ENCODE results near the gene MYLIP.

The MYLIP gene

DNA sequence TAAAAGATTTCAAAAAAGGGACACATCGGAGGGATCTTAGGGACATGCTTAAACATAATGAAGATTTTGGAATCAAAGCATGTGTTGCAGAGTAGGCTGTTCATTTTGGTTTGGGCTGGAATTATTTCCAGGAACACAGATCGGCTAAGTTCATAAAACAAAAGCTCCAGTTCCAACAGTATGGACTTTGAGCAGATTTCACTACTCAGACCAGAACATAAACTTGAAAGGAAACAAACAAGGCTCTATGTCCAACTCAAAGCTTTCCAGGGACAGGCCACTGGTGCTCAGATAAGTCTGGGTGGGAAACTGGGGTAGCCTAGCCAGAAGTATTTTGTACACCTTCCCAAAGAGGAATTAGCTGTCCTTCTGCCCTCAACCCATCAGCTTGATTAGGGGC, 58.3 kb downstream of the MYLIP start:
- POLR2A ChIA-PET = no interaction called here
- TF ChIP-seq, protein P1, sequence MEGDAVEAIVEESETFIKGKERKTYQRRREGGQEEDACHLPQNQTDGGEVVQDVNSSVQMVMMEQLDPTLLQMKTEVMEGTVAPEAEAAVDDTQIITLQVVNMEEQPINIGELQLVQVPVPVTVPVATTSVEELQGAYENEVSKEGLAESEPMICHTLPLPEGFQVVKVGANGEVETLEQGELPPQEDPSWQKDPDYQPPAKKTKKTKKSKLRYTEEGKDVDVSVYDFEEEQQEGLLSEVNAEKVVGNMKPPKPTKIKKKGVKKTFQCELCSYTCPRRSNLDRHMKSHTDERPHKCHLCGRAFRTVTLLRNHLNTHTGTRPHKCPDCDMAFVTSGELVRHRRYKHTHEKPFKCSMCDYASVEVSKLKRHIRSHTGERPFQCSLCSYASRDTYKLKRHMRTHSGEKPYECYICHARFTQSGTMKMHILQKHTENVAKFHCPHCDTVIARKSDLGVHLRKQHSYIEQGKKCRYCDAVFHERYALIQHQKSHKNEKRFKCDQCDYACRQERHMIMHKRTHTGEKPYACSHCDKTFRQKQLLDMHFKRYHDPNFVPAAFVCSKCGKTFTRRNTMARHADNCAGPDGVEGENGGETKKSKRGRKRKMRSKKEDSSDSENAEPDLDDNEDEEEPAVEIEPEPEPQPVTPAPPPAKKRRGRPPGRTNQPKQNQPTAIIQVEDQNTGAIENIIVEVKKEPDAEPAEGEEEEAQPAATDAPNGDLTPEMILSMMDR (IDR thresholded peaks at IDR 0.05; ENCODE audit: insufficient read depth, low read length, missing control alignments) = no peak
- DNase-seq (ENCODE audit: low read depth, low spot score) = no peak
- CTCF ChIA-PET = interaction anchor here (0.7 to 7.7 kb wide), 4 partner anchors 13 to 495 kb away, joined by 4 to 113 read pairs (median 10); no protein-coding TSS in a partner anchor
- H3K4me3 ChIP-seq (ENCODE audit: low read depth, low read length) = no peak overlapping the region

DNA sequence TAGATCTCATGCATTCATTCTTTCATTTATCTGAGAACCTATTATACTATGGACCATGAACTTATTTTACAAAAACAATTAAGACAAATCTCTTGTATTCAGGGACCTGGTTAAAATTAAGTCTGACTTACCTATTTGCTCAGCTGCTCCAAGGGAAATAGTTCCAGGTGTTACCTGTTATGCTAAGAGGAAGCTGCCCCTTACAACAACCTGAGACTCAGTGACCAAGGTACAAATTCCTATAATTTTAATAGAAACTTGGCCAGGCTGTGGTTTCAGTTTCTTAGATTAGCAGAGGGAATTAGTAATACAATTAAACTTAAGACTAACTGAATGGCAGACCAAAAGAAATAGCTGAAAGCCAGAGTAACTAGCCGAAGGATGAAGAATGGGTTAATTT, 61.3 kb downstream of the MYLIP start:
- DNase-seq (ENCODE audit: low read depth, low spot score) = no peak
- ChIA-PET POLR2A (no interaction called here), CTCF (interaction anchor here (1.1 to 3.2 kb wide), 3 partner anchors 7 to 498 kb away, joined by 3 to 14 read pairs (median 8); no protein-coding TSS in a partner anchor)
- no peak overlapping the region for H3K4me3 ChIP-seq (ENCODE audit: low read depth, low read length)
- TF ChIP-seq, protein P1 (IDR thresholded peaks at IDR 0.05; ENCODE audit: insufficient read depth, low read length, missing control alignments) = no peak

GRCh38 chr6:16196260-16196983, 67.5 kb downstream of the MYLIP start:
- CTCF ChIA-PET = interaction anchor here (1.2 to 6.2 kb wide), 3 partner anchors 10 to 505 kb away, joined by 3 to 43 read pairs (median 9); no protein-coding TSS in a partner anchor
- no peak overlapping the region for H3K4me3 ChIP-seq (ENCODE audit: low read depth, low read length)
- TF ChIP-seq, protein P1 (IDR thresholded peaks at IDR 0.05; ENCODE audit: insufficient read depth, low read length, missing control alignments) = no peak
- DNase-seq (ENCODE audit: low read depth, low spot score) = no peak
- POLR2A ChIA-PET = no interaction called here

GRCh38 chr6:16196984-16197546, 68.2 kb downstream of the MYLIP start:
- POLR2A ChIA-PET = no interaction called here
- no peak for DNase-seq (ENCODE audit: low read depth, low spot score)
- H3K4me3 ChIP-seq (ENCODE audit: low read depth, low read length) = no peak overlapping the region
- CTCF ChIA-PET = interaction anchor here (1.2 to 6.2 kb wide), 3 partner anchors 10 to 505 kb away, joined by 3 to 43 read pairs (median 9); no protein-coding TSS in a partner anchor
- TF ChIP-seq, protein P1 (IDR thresholded peaks at IDR 0.05; ENCODE audit: insufficient read depth, low read length, missing control alignments) = no peak
